DMS79 (cell line): ENCODE measurements around the gene WDR7.

Experiments used
- DNase-seq: peaks from one replicate; lab custom pipeline; 2025; lab: John Stamatoyannopoulos, UW

The WDR7 gene

GRCh38 chr18:56992777-56993176 lies 341.6 kb downstream of the WDR7 start:
- DNase-seq, result no peak

GRCh38 chr18:56995579-56996188 lies 344.5 kb downstream of the WDR7 start:
- no peak for DNase-seq

- no peak for DNase-seq
Observed at GRCh38 chr18:56997200-56997599, 346.0 kb downstream of the WDR7 start.

GRCh38 chr18:56999823-57000222 lies 348.7 kb downstream of the WDR7 start:
- DNase-seq, result no peak

- DNase-seq, result no peak
Observed at GRCh38 chr18:57002627-57003026, 351.5 kb downstream of the WDR7 start.

- DNase-seq, result no peak
Observed at GRCh38 chr18:57003342-57003741, 352.2 kb downstream of the WDR7 start.

GRCh38 chr18:57004366-57005121 lies 353.4 kb downstream of the WDR7 start:
- no peak for DNase-seq

GRCh38 chr18:57008001-57008686 lies 357.0 kb downstream of the WDR7 start:
- DNase-seq, result no peak

- DNase-seq, result no peak
Observed at GRCh38 chr18:57009844-57010243, 358.7 kb downstream of the WDR7 start.

- DNase-seq, result no peak
Observed at GRCh38 chr18:57014772-57015413, 363.7 kb downstream of the WDR7 start.

GRCh38 chr18:57015451-57015850 lies 364.3 kb downstream of the WDR7 start:
- no peak for DNase-seq

GRCh38 chr18:57018845-57019244 lies 367.7 kb downstream of the WDR7 start:
- DNase-seq, result no peak

- no peak for DNase-seq
Observed at GRCh38 chr18:57022716-57023115, 371.6 kb downstream of the WDR7 start.

- DNase-seq, result no peak
Observed at GRCh38 chr18:57023275-57023882, 372.2 kb downstream of the WDR7 start.

- no peak for DNase-seq
Observed at GRCh38 chr18:57025540-57025939, 374.4 kb downstream of the WDR7 start.

GRCh38 chr18:57026316-57026715 lies 375.2 kb downstream of the WDR7 start:
- no peak for DNase-seq

GRCh38 chr18:57027190-57027708 lies 376.1 kb downstream of the WDR7 start:
- DNase-seq, result no peak

GRCh38 chr18:57029761-57030160 lies 378.6 kb downstream of the WDR7 start:
- no peak for DNase-seq

- no peak for DNase-seq
Observed at GRCh38 chr18:57030417-57030816, 379.3 kb downstream of the WDR7 start.

GRCh38 chr18:57035590-57035989 lies 384.4 kb downstream of the WDR7 start:
- DNase-seq, result no peak

GRCh38 chr18:57038395-57038794 lies 387.2 kb downstream of the WDR7 start:
- DNase-seq, result no peak

- DNase-seq, result no peak
Observed at GRCh38 chr18:57040175-57040574, 389.0 kb downstream of the WDR7 start.
